ENCODE results near the gene WNT7A.
"Not testable (repeated sequence)": the region's sequence is repeated elsewhere in the genome, so short reads cannot be mapped to it uniquely, and the experiment has no call there.

The WNT7A gene

GRCh38 chr3:13857702-13858380, 22.0 kb downstream of the WNT7A start:
- TF ChIP-seq CTCF (IDR thresholded peaks at IDR 0.05) = no peak
- no peak overlapping the region for H3K27ac ChIP-seq
- DNase-seq (ENCODE audit: low spot score) = no peak

GRCh38 chr3:13856628-13857027, 23.2 kb downstream of the WNT7A start:
- H3K27ac ChIP-seq; H3K4me3 ChIP-seq; DNase-seq (ENCODE audit: low spot score): not testable (repeated sequence)

More at GRCh38 chr3:13857702-13858380, 22.0 kb downstream of the WNT7A start:
- no peak overlapping the region for H3K4me3 ChIP-seq

- DNase-seq (ENCODE audit: low spot score) = no peak
- Histone ChIP-seq H3K4me3 (no peak overlapping the region), H3K27ac (no peak overlapping the region)
- TF ChIP-seq CTCF (IDR thresholded peaks at IDR 0.05) = no peak
Observed at GRCh38 chr3:13856006-13856405, 23.9 kb downstream of the WNT7A start.

- no peak for DNase-seq (ENCODE audit: low spot score)
- H3K27ac ChIP-seq = no peak overlapping the region
- no peak for TF ChIP-seq CTCF (IDR thresholded peaks at IDR 0.05)
- no peak overlapping the region for H3K4me3 ChIP-seq
Observed at GRCh38 chr3:13854492-13854891, 25.4 kb downstream of the WNT7A start.

GRCh38 chr3:13853978-13854296, 25.9 kb downstream of the WNT7A start:
- TF ChIP-seq CTCF (IDR thresholded peaks at IDR 0.05) = no peak
- no peak for DNase-seq (ENCODE audit: low spot score)
- Histone ChIP-seq H3K27ac (no peak overlapping the region), H3K4me3 (no peak overlapping the region)

- DNase-seq (ENCODE audit: low spot score) = no peak
- Histone ChIP-seq H3K4me3 (no peak overlapping the region), H3K27ac (no peak overlapping the region)
- TF ChIP-seq CTCF (IDR thresholded peaks at IDR 0.05) = no peak
Observed at GRCh38 chr3:13853256-13853977, 26.5 kb downstream of the WNT7A start.

GRCh38 chr3:13852638-13853009, 27.2 kb downstream of the WNT7A start:
- no peak overlapping the region for H3K27ac ChIP-seq
- no peak for TF ChIP-seq CTCF (IDR thresholded peaks at IDR 0.05)
- H3K4me3 ChIP-seq = no peak overlapping the region
- DNase-seq (ENCODE audit: low spot score) = no peak

Data from coronary artery (tissue), 2 donors.